HG03159 (cell line): Measurements from ENCODE around the gene ATP6V1F.
"Not testable (repeated sequence)": the region's sequence is repeated elsewhere in the genome, so short reads cannot be mapped to it uniquely, and the experiment has no call there.

ENCODE experiments used
- ATAC-seq: cut with Tn5 transposase; IDR thresholded peaks from one replicate; pipeline ENCODE4 v1.9.1; 2021; ENCODE audit warnings: mild to moderate bottlenecking, moderate library complexity; ENCODE audit not compliant: unreplicated experiment

The ATP6V1F gene

GRCh38 chr7:128894101-128894440 lies 31.4 kb downstream of the ATP6V1F start:
- ATAC-seq, result no peak

GRCh38 chr7:128895320-128895719 lies 32.7 kb downstream of the ATP6V1F start:
- no peak for ATAC-seq

GRCh38 chr7:128899392-128899791 lies 36.7 kb downstream of the ATP6V1F start:
- ATAC-seq, result no peak

- no peak for ATAC-seq
These were observed 37.6 kb downstream of the ATP6V1F start for GRCh38 chr7:128900237-128900636.

GRCh38 chr7:128902761-128903585 lies 40.3 kb downstream of the ATP6V1F start:
- ATAC-seq, result no peak

- ATAC-seq, result no peak
These were observed 41.1 kb downstream of the ATP6V1F start for GRCh38 chr7:128903621-128904361.

- no peak for ATAC-seq
These were observed 41.9 kb downstream of the ATP6V1F start for GRCh38 chr7:128904381-128905197.

GRCh38 chr7:128906001-128906765 lies 43.5 kb downstream of the ATP6V1F start:
- ATAC-seq, result no peak

GRCh38 chr7:128906766-128907559 lies 44.3 kb downstream of the ATP6V1F start:
- ATAC-seq, result no peak

GRCh38 chr7:128908750-128909624 lies 46.3 kb downstream of the ATP6V1F start:
- no peak for ATAC-seq

GRCh38 chr7:128909625-128910568 lies 47.2 kb downstream of the ATP6V1F start:
- no peak for ATAC-seq

GRCh38 chr7:128910569-128910945 lies 47.9 kb downstream of the ATP6V1F start, which contains the start of gene KCP:
KCP (minus strand) TSS chr7:128910709; CDS start chr7:128910676, 33 bp downstream.
- no peak for ATAC-seq

- ATAC-seq, result no peak
These were observed 48.9 kb downstream of the ATP6V1F start for GRCh38 chr7:128911423-128912031.

GRCh38 chr7:128912281-128912680 lies 49.6 kb downstream of the ATP6V1F start:
- no peak for ATAC-seq

- ATAC-seq, result not testable (repeated sequence)
These were observed 50.2 kb downstream of the ATP6V1F start for GRCh38 chr7:128912709-128913495.

- no peak for ATAC-seq
These were observed 51.4 kb downstream of the ATP6V1F start for GRCh38 chr7:128913870-128914565.
